ENCODE data around the gene CYTH1. TPM values are rescaled to one million over a fixed set of nuclear protein-coding genes. Genes with fewer than 3 reads are reported as not detected.

The CYTH1 gene
- total RNA-seq, 1 experiment from 2014 or later = 46.7 TPM

DNA sequence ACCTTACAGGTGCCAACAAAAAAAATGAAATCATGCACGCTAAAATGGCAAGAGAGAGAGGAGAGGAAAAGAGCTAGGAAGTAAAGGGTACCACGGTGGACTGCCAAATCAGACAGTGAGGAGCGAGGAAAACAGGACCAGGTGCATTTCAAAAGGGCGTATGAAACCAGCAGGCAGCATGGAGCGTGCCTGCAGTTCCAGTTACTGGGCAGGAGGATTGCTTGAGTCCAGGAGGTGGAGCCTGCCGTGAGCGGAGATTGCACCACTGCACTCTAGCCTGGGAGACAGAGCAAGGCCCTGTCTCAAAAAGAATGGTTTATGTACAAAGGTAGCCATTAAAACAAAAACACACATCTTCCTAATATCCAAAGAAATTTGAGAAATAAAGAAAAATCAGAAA lies 42.2 kb upstream of the CYTH1 start:
- H3K27me3 ChIP-seq (ENCODE audit: control insufficient read depth, insufficient read depth, low read length) = no peaks in the 10 kb centered on the region
- TF ChIP-seq, protein P1, sequence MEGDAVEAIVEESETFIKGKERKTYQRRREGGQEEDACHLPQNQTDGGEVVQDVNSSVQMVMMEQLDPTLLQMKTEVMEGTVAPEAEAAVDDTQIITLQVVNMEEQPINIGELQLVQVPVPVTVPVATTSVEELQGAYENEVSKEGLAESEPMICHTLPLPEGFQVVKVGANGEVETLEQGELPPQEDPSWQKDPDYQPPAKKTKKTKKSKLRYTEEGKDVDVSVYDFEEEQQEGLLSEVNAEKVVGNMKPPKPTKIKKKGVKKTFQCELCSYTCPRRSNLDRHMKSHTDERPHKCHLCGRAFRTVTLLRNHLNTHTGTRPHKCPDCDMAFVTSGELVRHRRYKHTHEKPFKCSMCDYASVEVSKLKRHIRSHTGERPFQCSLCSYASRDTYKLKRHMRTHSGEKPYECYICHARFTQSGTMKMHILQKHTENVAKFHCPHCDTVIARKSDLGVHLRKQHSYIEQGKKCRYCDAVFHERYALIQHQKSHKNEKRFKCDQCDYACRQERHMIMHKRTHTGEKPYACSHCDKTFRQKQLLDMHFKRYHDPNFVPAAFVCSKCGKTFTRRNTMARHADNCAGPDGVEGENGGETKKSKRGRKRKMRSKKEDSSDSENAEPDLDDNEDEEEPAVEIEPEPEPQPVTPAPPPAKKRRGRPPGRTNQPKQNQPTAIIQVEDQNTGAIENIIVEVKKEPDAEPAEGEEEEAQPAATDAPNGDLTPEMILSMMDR (IDR thresholded peaks at IDR 0.05) = no peak
- TF ChIP-seq POLR2AphosphoS5 (IDR thresholded peaks at IDR 0.05; ENCODE audit: low read depth, low read length) = no peak
- ChIA-PET CTCF (interaction anchor here (0.5 kb wide), 1 partner anchor 24 kb away, joined by 3 read pairs; no protein-coding TSS in a partner anchor), POLR2A (no interaction called here)
- BruUV-seq (replicated peaks) = no TSS peak
- ATAC-seq = no peak
- H3K27ac ChIP-seq (ENCODE audit: low read length) = no peak overlapping the region
- H3K4me1 ChIP-seq (ENCODE audit: control insufficient read depth, insufficient read depth, low read length) = no peaks in the 10 kb centered on the region
- in situ Hi-C loops (cut with HindIII; ENCODE audit: low pct_unique_long_range_greater_than_20kb, low sequenced_read_pairs) (no loop called here), intact Hi-C loops (cut with micrococcal nuclease; ENCODE audit: unreplicated experiment) (no loop called here)
- no peak overlapping the region for H3K4me3 ChIP-seq (ENCODE audit: low read depth in 2 of 2, low read length in 2 of 2)
- H3K36me3 ChIP-seq (ENCODE audit: control insufficient read depth, insufficient read depth, low read length) = peaks cover 24% of the 10 kb centered on the region
- no peaks in the 10 kb centered on the region for H3K9me3 ChIP-seq (ENCODE audit: control insufficient read depth, insufficient read depth, low read depth, low read length)
- no peak for DNase-seq (ENCODE audit: low read depth, low spot score)

DNA sequence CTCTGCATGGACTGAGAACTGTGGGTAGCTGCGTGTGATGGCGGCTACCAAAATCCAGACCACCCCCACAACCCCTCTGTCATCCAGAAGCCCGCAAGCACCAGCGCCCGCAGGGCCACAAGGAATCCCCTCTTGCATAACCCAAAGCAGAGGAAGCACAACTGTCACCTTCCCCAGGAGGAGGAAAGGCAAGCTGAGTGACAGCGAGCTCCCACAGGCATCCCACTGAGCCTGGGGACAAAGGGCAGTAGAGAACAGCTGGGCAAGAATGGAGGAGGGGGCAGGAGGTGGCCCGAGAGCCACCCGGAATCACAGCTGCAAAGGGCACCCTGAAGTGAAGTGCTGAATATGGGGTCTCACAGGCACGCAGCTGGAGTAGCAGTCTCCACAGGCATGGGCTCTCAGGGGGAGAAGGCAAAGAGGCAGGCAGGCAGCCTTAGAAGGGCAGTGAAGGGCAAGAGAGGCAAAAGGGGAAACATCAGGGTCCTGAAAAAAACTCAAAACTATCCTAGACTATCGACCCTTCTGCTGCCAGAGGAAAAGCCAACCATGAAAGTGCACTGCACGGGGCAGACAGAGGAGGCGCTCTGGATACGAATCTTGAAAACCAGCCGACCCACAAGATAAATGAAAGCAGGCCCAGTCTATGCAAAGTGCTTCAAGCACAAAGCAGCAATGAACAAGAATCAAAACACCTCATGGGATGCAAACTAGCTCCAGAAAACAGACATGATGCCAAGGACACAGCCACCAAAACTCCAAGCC lies 41.4 kb upstream of the CYTH1 start:
- H3K4me3 ChIP-seq (ENCODE audit: low read depth in 2 of 2, low read length in 2 of 2) = no peak overlapping the region
- no peak for ATAC-seq
- H3K36me3 ChIP-seq (ENCODE audit: control insufficient read depth, insufficient read depth, low read length) = peaks cover 24% of the 10 kb centered on the region
- H3K9me3 ChIP-seq (ENCODE audit: control insufficient read depth, insufficient read depth, low read depth, low read length) = no peaks in the 10 kb centered on the region
- no peaks in the 10 kb centered on the region for H3K27me3 ChIP-seq (ENCODE audit: control insufficient read depth, insufficient read depth, low read length)
- no peak overlapping the region for H3K27ac ChIP-seq (ENCODE audit: low read length)
- ChIA-PET POLR2A (interaction anchor here (0.6 kb wide), 1 partner anchor 60 kb away, joined by 5 read pairs; no protein-coding TSS in a partner anchor), CTCF (no interaction called here)
- TF ChIP-seq, protein P2, sequence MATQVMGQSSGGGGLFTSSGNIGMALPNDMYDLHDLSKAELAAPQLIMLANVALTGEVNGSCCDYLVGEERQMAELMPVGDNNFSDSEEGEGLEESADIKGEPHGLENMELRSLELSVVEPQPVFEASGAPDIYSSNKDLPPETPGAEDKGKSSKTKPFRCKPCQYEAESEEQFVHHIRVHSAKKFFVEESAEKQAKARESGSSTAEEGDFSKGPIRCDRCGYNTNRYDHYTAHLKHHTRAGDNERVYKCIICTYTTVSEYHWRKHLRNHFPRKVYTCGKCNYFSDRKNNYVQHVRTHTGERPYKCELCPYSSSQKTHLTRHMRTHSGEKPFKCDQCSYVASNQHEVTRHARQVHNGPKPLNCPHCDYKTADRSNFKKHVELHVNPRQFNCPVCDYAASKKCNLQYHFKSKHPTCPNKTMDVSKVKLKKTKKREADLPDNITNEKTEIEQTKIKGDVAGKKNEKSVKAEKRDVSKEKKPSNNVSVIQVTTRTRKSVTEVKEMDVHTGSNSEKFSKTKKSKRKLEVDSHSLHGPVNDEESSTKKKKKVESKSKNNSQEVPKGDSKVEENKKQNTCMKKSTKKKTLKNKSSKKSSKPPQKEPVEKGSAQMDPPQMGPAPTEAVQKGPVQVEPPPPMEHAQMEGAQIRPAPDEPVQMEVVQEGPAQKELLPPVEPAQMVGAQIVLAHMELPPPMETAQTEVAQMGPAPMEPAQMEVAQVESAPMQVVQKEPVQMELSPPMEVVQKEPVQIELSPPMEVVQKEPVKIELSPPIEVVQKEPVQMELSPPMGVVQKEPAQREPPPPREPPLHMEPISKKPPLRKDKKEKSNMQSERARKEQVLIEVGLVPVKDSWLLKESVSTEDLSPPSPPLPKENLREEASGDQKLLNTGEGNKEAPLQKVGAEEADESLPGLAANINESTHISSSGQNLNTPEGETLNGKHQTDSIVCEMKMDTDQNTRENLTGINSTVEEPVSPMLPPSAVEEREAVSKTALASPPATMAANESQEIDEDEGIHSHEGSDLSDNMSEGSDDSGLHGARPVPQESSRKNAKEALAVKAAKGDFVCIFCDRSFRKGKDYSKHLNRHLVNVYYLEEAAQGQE (IDR thresholded peaks at IDR 0.05; ENCODE audit: insufficient read depth in 1 of 2, low read depth in 2 of 2, low read length in 1 of 2) = no peak
- no peak for TF ChIP-seq TCF7L2 (IDR thresholded peaks at IDR 0.05; ENCODE audit: low read depth, low read length)
- TF ChIP-seq, protein P1 (IDR thresholded peaks at IDR 0.05) = no peak
- TF ChIP-seq POLR2AphosphoS5 (IDR thresholded peaks at IDR 0.05; ENCODE audit: low read depth, low read length) = no peak
- TF ChIP-seq SIN3A (IDR thresholded peaks at IDR 0.05; ENCODE audit: borderline replicate concordance, insufficient read depth, low read depth, low read length) = no peak
- BruUV-seq (replicated peaks) = no TSS peak
- H3K4me1 ChIP-seq (ENCODE audit: control insufficient read depth, insufficient read depth, low read length) = no peaks in the 10 kb centered on the region
- in situ Hi-C loops (cut with HindIII; ENCODE audit: low pct_unique_long_range_greater_than_20kb, low sequenced_read_pairs) (no loop called here), intact Hi-C loops (cut with micrococcal nuclease; ENCODE audit: unreplicated experiment) (no loop called here)
- no peak for DNase-seq (ENCODE audit: low read depth, low spot score)
